ENCODE measurements around the gene RPS17.
"Not testable (repeated sequence)": the region's sequence is repeated elsewhere in the genome, so short reads cannot be mapped to it uniquely, and the experiment has no call there.

Gene RPS17

DNA sequence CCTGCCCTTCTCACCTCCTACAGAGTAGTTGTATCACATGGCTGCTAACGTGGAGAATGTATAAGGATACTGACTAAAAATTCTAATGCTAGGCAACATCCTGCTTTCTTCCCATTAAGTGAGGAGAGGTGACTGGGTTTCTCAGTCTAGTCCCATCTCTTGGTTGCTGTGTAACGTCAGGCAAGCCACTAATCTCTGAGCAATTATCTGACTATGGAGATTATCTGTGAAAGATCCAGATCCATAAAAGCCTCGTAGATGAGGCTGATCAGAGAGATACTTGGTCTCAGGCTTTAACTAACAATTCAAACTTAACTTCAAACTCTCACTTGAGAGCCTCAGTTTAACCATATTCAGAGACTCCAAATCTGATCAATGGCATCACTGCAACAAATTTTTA, 4.7 kb upstream of the RPS17 start:
- DNase-seq: no peak

DNA sequence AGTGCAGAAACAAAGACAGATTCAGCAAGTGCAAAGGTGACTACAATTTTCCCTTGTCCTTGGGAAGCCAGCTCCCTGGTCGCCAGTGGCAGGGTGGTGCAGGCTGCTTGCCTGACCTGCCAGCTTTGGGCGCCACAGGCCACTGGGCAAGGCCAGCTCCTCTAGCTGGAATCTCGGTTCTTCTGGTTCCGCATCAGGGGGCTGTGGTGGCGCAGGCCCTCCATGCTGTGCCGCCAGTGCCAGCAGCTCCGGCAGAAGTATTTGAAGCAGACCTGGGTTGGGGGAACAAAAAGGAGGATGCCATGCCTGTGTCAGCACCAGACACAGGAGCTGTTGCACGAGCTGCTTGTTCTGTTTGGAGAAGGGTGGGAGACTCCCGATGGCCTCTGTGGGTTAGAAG, 4.2 kb upstream of the RPS17 start:
- no peak for DNase-seq

DNA sequence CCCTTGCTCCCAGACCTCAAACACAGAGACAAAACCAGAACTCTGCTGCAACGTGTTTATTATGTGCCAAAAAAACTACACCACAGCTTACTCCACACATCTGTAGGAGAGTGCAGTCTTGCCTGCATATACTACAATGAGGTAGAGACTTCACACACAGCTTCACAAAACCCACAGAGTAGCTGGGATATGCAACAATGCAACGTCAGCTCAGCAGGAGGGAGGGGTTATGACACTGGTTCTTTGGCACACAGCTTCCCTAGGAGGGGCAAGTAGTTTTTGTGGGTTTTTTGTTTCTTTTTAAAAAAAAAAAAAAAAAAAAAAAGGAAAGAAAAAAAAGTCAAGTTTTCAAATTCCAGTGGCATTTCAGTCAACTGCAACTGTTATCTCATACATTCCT, 2.9 kb upstream of the RPS17 start:
- no peak for DNase-seq

DNA sequence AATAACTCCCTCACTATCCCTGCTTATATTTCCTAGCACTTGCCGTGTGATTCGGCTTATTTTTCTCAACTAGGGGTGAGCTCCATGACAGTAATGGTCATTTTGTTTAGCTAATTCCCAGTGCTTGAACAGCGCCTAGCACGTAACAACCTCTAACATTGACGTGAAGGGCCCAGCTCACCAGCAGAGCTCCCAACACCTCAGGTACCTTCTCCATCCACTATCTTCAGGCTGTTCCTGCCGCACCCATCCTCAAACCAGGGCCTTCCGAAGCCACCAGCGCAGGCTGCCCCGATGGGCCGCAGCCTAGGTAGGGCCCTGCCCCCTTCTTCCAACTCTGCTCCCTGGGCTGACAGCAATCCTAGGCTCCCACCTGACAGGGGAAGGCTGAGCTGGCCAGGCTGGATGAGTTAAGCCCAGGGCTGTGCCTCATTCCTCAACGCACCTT, 751 bp upstream of the RPS17 start:
- DNase-seq: peak; percentile 37

DNA sequence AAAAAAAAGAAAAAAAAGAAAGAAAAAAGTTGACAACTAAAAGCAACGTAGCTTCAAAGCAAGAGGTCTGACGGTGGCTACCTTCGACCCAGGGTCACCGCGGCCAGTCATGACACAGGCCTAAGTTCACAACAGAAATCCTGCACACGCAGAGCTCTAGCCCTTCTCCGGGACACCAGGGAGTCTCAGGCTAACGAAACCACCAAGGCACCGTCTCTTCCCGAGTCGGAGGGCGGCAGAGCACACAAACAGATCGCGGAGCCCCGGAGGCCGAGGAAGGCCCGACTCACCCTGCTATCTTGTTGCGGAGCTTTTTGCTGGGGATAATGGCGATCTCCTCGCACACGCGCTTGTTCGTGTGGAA, 584 bp downstream of the RPS17 start:
- peak; percentile 44 for DNase-seq

DNA sequence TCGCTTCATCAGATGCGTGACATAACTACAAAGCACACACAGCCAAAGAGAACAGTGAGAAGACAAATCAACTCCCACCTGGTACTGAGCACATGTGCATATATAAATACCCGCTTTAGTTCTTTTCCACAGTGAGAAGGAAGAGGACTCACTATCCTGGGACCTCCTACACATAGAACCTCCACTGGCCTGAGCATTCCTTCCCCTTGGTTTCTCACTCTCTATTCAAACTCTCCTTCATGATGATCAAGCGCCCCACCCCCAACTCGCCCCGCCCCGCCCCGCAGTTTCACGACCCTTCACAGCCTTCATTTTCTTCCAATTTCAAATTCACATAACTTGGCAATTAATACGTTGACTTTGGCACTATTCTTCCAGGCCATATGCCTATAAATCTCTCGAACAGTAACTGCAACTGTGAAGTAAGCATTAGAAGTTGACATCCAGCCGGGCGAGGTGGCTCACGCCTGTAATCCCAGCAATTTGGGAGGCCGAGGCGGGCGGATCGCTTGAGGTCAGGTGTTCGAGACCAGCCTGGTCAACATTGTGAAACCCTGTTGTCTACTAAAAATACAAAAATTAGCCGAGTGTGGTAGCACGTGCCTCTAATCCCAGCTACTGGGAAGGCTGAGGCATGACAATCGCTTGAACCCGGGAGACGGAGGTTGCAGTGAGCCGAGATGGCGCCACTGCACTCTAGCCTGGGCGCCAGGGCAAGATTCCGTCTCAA, 1.1 kb downstream of the RPS17 start:
- DNase-seq: peak; percentile 40

DNA sequence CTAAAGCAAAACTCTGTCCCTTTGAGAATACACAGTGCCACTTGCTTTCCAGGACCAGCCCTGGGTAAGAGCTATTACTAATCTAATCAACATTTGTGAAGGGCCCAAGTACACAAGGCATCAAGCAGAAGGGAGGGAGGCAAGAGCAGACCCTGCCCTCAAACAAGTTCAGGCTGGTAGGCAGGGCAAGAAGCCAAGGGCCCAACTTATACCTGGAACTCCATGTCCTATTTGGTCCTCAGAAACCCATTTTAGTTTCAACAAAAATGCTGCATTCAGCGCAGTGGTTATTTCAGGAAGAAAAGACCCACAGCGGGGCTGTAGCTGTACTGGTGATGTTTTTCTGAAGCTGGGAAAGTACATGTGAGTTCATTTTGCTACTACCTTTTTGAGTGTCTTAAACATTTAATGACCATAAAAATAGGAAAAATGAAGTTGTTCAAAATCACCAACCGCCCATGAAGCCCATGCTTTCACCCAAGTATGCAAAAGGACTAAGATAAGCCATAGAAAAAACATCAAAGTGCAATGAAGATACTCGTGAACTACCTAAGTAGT, 2.8 kb downstream of the RPS17 start:
- no peak for DNase-seq

DNA sequence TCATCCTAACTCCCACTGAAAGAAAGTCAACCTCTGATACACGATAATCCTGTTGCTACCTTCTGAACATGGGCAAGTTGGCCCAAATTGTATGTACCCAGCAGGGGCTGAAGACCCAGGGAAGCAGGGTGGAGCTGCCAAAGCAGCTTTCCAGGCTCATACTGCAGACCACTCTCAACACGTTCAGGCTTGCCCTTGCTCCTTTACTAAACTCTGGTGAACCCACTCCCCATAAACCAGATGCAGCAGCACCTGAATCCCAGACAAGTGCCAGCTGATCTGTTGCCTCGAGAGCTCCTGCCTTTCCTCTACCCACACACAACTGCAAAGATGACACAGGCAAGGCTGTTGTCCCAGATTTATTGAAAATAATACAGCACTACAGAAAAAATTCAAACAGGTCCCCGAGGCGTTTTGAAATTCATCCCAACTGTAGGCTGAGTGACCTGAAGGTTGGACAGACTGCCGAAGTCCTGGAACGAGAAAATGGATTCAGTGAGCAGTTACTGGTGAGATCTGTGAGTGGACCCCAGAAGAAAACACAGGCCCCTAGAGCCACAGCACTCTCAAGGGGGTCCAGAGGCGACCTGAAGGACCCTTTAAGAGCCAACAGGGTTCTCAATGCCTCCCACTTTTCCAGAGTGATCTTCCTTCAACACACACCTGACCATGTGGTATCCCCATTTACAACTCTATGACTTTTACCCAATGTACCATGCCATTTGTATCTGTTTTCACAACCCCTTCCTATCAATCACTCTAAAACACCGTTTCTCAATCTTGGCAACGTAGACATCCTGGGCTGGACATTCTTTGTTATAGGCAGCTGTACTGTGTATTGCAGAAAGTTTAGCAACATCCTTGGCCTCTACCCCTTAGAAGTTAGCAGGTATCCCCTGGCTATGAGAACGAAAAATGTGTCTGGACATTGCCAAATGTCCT, 3.6 kb downstream of the RPS17 start:
- DNase-seq: no peak

DNA sequence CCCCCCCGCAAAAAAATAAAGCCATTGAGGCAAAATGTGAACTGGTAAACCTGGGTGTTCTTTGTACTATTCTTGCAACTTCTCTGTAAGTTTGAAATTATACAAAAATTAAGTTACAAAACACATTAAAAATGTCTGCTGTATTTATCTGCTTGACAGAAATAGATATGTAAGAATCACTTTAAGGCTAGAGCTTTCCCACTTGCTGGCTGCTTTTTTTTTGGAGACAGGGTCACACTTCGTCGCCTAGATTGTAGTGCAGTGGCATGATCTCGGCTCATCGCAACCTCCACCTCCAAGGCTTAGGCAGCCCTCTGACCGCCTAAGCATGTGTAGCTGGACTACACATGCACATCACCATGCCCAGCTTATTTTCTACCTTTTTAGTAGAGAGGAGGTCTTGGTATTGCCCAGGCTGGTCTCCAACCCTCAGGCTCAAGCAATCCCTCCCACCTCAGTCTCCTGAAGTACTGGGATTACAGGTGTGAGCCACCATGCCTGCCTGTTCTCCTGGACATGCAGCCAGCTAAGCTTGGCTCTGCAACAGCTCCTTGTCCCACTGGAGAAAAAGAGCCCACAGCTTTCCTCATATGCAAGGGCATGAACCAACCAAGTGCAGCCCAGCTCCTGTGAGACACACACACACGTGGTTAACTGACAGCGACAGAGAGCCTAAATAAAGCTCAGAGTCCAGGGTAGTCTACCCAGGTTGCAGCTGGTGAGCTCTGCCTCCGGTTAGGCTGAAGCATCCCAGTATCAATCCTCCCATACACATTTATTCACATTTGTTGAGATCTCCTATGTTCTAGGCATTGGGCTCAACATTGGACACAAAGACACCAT, 4.5 kb downstream of the RPS17 start:
- DNase-seq: peak; percentile 34

DNA sequence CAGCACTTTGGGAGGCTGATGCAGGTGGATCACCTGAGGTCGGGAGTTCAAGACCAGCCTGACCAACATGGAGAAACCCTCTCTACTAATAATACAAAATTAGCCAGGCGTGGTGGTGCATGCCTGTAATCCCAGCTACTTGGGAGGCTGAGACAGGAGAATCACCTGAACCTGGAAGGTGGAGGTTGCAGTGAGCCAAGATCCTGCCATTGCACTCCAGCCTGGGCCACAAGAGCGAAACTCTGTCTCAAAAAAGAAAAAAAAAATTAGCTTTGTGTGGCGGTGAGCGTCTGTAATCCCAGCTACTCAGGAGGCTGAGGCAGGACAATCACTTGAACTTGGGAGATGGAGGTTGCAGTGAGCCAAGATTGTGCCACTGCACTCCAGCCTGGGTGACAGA, 5.1 kb downstream of the RPS17 start:
- not testable (repeated sequence) for DNase-seq

DNA sequence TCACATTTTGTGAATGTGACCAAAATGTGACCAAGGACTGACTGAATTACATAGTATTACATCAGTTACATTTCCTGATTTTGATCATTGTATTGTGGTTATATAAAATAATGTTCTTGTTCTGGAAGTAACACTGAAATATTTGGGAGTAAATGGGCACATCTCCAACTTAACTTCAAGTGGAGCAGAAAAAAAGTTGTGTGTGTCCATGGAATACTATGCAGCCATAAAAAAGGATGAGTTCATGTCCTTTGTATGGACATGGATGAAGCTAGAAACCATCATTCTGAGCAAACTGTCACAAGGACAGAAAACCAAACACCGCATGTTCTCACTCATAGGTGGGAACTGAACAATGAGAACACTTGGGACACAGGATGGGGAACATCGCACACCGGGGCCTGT, 5.8 kb downstream of the RPS17 start:
- not testable (repeated sequence) for DNase-seq

DNA sequence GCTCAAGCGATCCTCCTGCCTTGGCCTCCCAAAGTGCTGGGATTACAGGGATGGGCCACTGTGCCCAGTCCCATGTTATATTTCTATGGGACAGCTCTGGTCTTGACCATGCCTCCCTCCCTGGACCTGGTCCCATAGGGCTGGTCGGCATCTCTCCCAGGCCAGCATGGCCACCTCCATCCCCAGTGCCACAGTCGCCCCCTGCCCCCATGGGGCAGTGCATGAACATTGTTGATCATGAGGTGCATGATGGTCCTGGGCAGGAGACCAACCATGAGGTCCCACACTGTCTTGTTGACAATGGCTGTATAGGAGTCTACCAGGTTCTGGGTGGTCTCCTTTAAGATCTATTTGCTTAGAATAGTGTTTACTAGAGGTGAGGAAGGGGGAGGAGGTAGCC, 6.5 kb downstream of the RPS17 start:
- no peak for DNase-seq

DNA sequence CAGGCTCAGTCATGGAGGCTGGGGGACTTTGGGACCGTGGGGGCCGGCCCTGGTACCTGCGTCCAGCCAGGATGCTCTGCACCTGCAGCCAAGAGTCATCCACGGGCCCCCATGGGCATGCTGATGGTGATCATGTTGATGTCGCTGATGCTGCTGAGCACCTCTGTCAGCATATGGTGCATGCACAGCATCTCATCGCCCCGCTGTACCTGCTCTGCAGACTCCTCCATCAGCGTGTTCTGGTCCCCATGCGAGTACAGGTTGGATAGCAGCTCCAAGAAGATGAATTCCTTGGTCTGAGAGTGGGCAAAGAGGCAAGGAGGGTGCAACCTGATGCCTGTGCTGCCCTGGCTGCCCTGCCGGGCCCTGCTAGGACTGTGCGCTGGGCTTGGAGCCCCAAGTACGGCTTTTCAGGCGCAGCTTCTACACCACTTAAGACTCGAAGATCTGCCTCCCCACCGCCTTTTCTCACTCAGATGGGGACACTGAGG, 7.2 kb downstream of the RPS17 start:
- no peak for DNase-seq

DNA sequence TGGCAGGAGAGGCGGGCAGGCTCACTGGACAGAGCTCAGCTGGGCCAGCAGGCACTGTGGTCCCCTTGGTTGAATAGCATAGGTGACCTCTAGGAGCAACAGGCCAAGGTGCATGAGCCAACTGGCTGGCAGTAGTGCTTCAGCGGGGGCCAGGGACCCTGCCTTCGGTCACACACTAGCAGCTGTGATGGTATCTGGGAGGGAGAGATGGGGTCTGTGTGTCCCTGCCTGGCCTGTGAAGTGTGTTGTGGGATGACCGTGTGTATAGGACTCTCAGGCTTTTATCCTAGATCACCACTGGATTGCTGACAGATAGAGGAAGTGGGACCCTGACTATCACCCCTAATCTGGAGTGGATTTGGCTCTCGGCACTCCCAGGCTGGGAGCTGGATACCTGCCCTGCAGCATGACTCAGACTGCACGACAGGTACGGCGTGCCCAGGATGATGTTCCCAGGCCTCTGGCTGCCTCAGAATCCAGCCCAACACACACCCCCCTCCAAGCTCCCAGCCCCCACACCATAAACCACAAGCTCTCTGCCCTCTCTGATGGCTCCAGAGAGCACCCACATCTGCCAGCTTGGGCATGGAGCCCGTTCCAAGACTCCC, 7.8 kb downstream of the RPS17 start:
- DNase-seq: no peak

DNA sequence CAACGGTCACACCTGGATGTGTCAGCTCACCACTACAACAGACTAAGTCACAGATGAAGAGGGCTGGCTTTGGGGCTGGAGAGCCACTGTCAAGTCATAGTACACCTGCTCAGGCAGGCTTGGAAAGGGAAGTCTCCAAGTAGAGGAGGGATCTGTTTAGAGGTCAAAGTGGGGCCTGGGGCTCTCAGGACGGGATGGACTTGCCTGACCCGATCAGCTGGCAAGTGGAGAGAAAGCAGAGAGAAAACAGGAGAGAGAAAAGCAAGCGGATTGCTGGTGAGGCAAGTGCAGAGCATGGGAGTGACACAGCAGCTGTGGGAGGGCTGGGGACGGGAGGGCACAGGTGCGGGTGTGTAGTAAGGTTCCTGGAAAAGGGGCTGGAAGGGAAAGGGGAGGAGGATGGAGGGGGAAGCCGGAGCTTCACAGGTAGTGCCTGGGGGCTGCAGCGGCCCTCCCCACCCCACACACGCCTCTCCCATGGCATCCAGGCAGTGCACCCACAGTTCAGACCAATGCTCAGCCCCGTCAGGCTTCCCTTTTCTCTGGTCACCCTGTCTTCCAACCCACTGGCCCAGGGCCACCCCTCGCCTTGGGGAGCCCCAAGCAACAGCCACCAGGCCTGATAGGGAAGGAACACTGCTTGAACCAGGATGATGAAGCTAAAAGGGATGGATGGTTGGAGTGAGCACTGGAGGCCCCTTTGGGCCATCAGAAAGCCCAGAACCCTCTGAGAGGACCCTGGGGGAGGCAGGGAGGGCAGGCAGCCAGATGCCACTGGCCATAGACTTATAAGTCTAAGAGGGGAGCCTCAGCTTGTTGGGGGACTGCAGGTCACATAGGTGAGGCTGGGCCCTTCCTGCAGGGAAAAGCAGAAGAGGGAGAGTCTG, 8.5 kb downstream of the RPS17 start:
- DNase-seq: no peak

DNA sequence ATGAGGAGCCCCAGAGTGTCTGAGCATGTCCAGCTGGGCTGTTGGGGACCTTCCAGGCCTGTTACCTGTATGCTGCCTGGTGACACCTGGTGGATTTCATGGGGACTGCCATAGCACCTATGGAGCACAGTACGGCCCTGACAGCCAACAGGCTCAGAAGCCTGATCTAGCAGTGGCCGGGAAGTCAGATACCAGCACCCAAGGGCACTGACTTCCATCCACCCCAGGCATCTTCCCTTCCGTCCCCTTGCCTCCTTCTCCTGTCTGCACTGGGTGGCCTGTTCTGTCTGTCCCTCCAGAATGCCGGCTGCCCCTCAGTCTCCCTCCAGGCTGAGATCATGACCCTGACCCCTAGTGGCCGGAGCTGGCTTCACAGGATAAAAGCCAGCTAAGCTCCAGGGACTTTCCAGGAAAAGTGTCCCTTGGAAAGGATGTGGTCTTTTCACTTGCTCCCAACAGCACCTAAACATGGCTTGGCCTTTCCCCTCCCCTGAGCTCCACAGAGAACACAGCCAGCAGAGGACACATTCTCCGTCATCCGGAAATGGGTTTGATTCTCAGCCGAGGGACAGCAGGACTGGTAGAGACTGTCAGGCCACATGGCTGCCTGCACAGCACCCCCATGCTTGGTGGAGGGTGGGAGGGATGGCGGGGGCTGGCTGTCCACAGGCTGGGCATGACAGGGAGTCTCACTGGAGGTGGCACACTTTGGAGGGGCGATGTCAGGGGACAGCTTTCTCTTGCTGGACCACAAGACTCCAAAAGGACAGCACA, 9.5 kb downstream of the RPS17 start:
- DNase-seq: peak; percentile 79

DNA sequence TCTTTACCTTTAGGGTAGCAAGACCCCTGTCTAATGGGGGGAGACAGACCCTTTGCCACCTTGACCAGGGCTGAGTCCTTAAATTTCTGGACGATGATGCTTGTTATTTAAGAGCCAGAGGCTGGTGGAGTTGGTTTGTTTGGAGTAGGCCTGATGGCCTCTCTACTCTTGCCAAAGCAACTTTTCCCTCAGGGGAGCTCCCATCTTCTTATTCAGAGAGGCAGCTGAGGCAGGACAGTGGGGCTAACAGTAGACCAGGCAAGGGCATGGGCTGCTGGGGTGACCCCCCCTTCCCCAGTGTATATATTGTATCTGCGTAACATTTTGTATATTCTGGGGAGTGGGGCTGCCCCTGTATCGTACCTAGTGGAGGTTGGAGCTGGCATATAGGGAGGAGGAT, 10.3 kb downstream of the RPS17 start:
- no peak for DNase-seq

DNA sequence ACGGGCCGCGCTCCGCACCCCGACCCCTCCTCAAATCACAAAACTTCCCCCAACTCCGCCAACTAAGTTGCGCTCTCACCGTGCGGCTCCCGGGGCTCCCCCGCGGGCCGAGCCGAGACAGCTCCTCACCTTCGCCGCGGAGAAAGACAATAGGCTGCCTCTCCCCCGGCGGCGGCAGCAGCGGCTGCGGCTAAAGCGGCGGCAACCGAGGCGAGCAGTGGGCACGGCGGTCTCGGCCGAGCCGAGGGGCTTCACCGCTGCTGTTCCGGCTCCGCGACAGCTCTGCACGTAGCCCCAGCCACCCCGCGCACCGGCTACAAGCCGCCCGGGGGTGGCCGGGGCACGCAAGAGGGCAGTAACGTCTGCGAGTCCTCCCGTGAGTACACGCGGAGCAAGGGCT, 26.7 kb downstream of the RPS17 start:
- not testable (repeated sequence) for DNase-seq

DNA sequence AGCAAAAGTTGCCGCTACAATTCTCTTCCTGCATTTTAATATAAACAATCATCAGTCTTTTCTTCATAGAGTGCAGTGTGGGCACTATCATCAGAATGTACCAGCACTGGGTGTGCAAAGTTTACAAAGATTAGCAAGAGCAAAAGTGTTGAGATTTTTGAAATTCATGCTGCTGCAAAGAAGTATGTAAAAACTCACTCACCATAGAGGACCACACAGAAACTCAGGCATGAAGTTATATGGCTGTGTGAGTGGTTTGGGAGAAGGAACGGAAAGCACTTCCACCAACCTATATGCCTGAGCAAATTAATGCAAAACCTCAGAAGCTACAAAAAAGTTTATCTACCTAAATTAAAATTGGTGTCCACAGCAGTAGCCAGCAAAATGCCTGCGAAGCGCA, 32.6 kb downstream of the RPS17 start:
- DNase-seq: not testable (repeated sequence)

DNA sequence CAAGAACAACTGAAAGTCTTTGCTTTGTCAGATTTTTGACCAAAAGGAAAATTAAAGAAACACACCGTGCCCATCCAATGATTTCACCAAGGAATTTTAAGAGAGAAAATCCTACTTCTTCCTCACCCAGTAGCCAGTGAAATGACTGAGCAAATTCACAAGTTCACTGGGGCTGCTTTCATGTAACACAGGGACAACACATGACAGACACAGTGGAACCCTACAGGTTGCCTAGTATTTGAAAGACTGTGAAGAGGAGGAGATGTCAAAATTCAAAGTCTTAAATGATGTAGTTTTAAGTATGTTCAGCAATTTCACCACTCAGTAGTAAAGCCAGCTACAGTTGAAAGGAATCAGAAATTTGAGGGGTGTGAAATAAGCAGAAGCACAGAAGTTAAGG, 33.2 kb downstream of the RPS17 start:
- not testable (repeated sequence) for DNase-seq

Data from stimulated activated CD8-positive, alpha-beta memory T cell treated with anti-CD3 and anti-CD28 coated beads, Interleukin-4, amount 100 ng/mL, for 48 hours (primary cell).